Glomerular visceral epithelial cell (primary cell): Measurements from ENCODE around the gene HOXB8.

Experiments used
- DNase-seq: peaks from one replicate; pipeline ENCODE4 v3.0.0-alpha.2; 2016; ENCODE audit errors: extremely low spot score

The HOXB8 gene

GRCh38 chr17:48583708-48584222 lies 31.3 kb downstream of the HOXB8 start:
- no peak for DNase-seq

- no peak for DNase-seq
Observed at GRCh38 chr17:48582750-48583069, 32.4 kb downstream of the HOXB8 start.

GRCh38 chr17:48579760-48580554 lies 35.1 kb downstream of the HOXB8 start:
- peak; percentile 51 for DNase-seq

GRCh38 chr17:48579471-48579759 lies 35.7 kb downstream of the HOXB8 start:
- no peak for DNase-seq

- no peak for DNase-seq
Observed at GRCh38 chr17:48578616-48579470, 36.2 kb downstream of the HOXB8 start.

- peak; percentile 81 for DNase-seq
Observed at GRCh38 chr17:48577946-48578615, 37.0 kb downstream of the HOXB8 start, which contains the start of gene HOXB4. TSS of gene HOXB4 (minus strand) at chr17:48578350. CDS start at chr17:48578319, 31 bp downstream.

- no peak for DNase-seq
Observed at GRCh38 chr17:48577330-48577945, 37.7 kb downstream of the HOXB8 start.

GRCh38 chr17:48576479-48577309 lies 38.4 kb downstream of the HOXB8 start:
- DNase-seq = peak; percentile 78

GRCh38 chr17:48575673-48576478 lies 39.2 kb downstream of the HOXB8 start:
- DNase-seq = no peak

GRCh38 chr17:48575066-48575582 lies 40.0 kb downstream of the HOXB8 start:
- DNase-seq = no peak

- DNase-seq = no peak
Observed at GRCh38 chr17:48574505-48575065, 40.5 kb downstream of the HOXB8 start.

- DNase-seq = no peak
Observed at GRCh38 chr17:48571826-48572417, 43.2 kb downstream of the HOXB8 start.

- no peak for DNase-seq
Observed at GRCh38 chr17:48571024-48571818, 43.9 kb downstream of the HOXB8 start.

- DNase-seq = no peak
Observed at GRCh38 chr17:48570325-48571023, 44.6 kb downstream of the HOXB8 start.

GRCh38 chr17:48569674-48570324 lies 45.3 kb downstream of the HOXB8 start:
- no peak for DNase-seq

GRCh38 chr17:48569240-48569582 lies 45.9 kb downstream of the HOXB8 start:
- DNase-seq = no peak

GRCh38 chr17:48568499-48569239 lies 46.4 kb downstream of the HOXB8 start:
- DNase-seq = no peak
